Mucosa of descending colon (tissue), 3 donors: ENCODE data around the gene ST8SIA3. TPM values are rescaled to one million over a fixed set of nuclear protein-coding genes. Genes with fewer than 3 reads are reported as not detected.

Source experiments
- ATAC-seq: fragments of 200-7000 bp; cut with Tn5 transposase; one replicate; pipeline ENCODE4 v1.9.1; 2020; ENCODE audit warnings: mild to moderate bottlenecking, moderate library complexity
- DNase-seq, 3 donors: peaks; one replicate each; pipeline ENCODE4 v3.0.0-alpha.2; 2020
- H3K36me3 ChIP-seq: fragments of 200-600 bp; one replicate; pipeline ENCODE4 v1.8.0; 2021; ENCODE audit warnings: low read depth, mild to moderate bottlenecking
- H3K4me1 ChIP-seq: fragments of 200-600 bp; one replicate; pipeline ENCODE4 v1.8.0; 2021; ENCODE audit warnings: low read depth, mild to moderate bottlenecking
- H3K4me3 ChIP-seq: fragments of 200-600 bp; one replicate; pipeline ENCODE4 v1.8.0; 2021; ENCODE audit warnings: mild to moderate bottlenecking
- H3K9me3 ChIP-seq: fragments of 200-600 bp; one replicate; pipeline ENCODE4 v1.8.0; 2021; ENCODE audit warnings: mild to moderate bottlenecking
- CTCF ChIP-seq: fragments of 200-600 bp; IDR thresholded peaks from one replicate; pipeline ENCODE4 v1.8.0; 2022; ENCODE audit warnings: antibody characterized with exemption, mild to moderate bottlenecking
- intact Hi-C, 2 donors: fragments of 100-400 bp; cut with DNase I in 1 of 2; cut with micrococcal nuclease in 1 of 2; formaldehyde crosslinking; loops; one replicate each; pipeline versions ENCODE4 v1.11.0 to v1.11.1; 2022; cut with DNase I, micrococcal nuclease
- total RNA-seq, 3 donors: library from RNA; stranded (reverse); fragmentation: NEBNext Ultra II Directional in 2 of 3; extraction: Animal tissue kit (Norgen Biotek cat#: 25700) in 2 of 3; gene quantifications; one replicate each; pipeline versions ENCODE4 v1.2.1 to v1.2.4, GENCODE V29; 2021 to 2023
- donor health status: DM: no; HTN: no; CAD: no; lungs with moderate emphysema.
- donor health status: DM: no; HTN: no; CAD: no.
- donor health status: DM: no; HTN: yes; CAD: no.

ST8SIA3 gene
- total RNA-seq, 3 donors from 2014 or later, result 0.02 to 2.0 TPM; not detected in 1

DNA sequence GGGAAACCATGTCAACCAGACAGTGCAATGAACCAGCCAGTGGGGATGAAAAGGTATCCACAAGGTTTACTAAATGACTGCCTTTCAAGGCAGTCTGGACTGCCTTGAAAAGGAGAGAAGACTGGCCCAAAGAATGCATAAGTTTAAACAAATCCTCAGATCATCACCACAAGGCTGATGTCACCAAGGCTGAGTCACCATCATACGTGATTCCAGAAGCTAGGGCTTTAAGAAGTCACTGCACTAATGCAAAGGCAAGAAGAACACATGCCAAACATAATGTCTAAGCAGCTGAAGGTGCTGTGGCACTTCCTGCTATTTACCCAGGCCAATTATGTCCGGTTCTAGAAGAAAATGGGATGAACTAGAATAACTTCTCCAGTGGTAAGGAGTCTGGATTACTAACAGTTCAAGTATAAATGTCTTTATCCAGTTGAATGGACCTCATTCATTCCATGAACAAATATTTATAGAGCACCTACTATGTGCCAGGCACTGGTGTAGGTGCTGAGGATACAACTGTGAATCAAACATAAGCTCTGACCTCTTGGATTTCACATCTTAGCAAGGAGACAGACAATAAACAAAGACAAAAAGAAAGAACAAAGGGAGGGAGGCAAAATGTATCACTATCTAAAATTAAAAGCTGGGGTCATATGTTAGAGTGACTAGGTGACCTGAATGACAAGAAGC, 45.2 kb downstream of the ST8SIA3 start:
- intact Hi-C loops, result no loop called here
- H3K4me3 ChIP-seq, result no peak overlapping the region
- no peak for TF ChIP-seq CTCF
- H3K9me3 ChIP-seq, result no peaks in the 10 kb centered on the region
- DNase-seq (no peak), ATAC-seq (no peak)
- H3K4me1 ChIP-seq, result no peaks in the 10 kb centered on the region
- H3K36me3 ChIP-seq, result no peaks in the 10 kb centered on the region

- intact Hi-C loops, result no loop called here
- Histone ChIP-seq H3K4me3 (no peak overlapping the region), H3K36me3 (no peaks in the 10 kb centered on the region), H3K4me1 (no peaks in the 10 kb centered on the region), H3K9me3 (no peaks in the 10 kb centered on the region)
- DNase-seq (no peak), ATAC-seq (no peak)
- no peak for TF ChIP-seq CTCF
Measured at GRCh38 chr18:57404345-57404744, 52.0 kb downstream of the ST8SIA3 start.

GRCh38 chr18:57409650-57410049, 57.3 kb downstream of the ST8SIA3 start:
- H3K36me3 ChIP-seq, result no peaks in the 10 kb centered on the region
- no peak for TF ChIP-seq CTCF
- ATAC-seq, result no peak
- no peaks in the 10 kb centered on the region for H3K4me1 ChIP-seq
- no peaks in the 10 kb centered on the region for H3K9me3 ChIP-seq
- DNase-seq, result no peak
- no peak overlapping the region for H3K4me3 ChIP-seq
- intact Hi-C loops, result loop anchor here in 1 of 2 donors (10.0 kb wide), 1 partner anchor 55 kb away; the partner anchor contains the start of gene ST8SIA3

DNA sequence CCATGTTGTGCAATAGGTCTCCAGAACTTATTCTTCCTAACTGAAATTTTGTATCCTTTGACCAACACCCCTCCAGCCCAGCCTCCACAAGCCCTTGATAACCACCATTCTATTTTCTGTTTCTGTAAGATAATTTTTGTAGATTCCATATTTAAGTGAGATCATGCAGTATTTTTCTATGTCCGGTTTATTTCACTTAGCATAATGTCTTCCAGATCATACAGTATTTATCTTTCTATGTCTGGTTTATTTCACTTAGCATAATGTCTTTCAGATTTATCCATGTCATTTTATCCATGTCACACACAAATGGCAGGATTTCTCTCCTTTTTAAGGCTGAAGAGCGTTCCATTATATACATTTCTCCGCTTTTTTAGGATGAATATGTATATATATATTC, 58.4 kb downstream of the ST8SIA3 start:
- Histone ChIP-seq H3K4me3 (no peak overlapping the region), H3K36me3 (no peaks in the 10 kb centered on the region), H3K9me3 (no peaks in the 10 kb centered on the region), H3K4me1 (no peaks in the 10 kb centered on the region)
- TF ChIP-seq CTCF, result no peak
- intact Hi-C loops, result loop anchor here in 1 of 2 donors (10.0 kb wide), 1 partner anchor 56 kb away; the partner anchor contains the start of gene ST8SIA3
- DNase-seq (no peak), ATAC-seq (no peak)

GRCh38 chr18:57416542-57416941, 64.2 kb downstream of the ST8SIA3 start:
- intact Hi-C loops, result loop anchor here in 1 of 2 donors (10.0 kb wide), 1 partner anchor 62 kb away; the partner anchor contains the start of gene ST8SIA3
- TF ChIP-seq CTCF, result no peak
- no peaks in the 10 kb centered on the region for H3K4me1 ChIP-seq
- no peaks in the 10 kb centered on the region for H3K9me3 ChIP-seq
- no peak overlapping the region for H3K4me3 ChIP-seq
- ATAC-seq (no peak), DNase-seq (no peak)
- no peaks in the 10 kb centered on the region for H3K36me3 ChIP-seq

Other genes with a start within 250 kb of the ST8SIA3 start
- not detected for gene BOD1L2, start 205.5 kb upstream of the ST8SIA3 start, total RNA-seq
- under 1 TPM; 0.06 to 0.87 (median 0.14) TPM for gene ONECUT2, start 82.8 kb downstream of the ST8SIA3 start, total RNA-seq
- 10 to 100 TPM; 17.1 to 22.0 (median 20.4) TPM for gene FECH, start 234.1 kb downstream of the ST8SIA3 start, total RNA-seq